GM19438 (cell line): ENCODE data around the gene ENO2.
A peak's percentile ranks its signal among the peaks of the same experiment; 100 is the strongest.

Experiments used
- ATAC-seq: cut with Tn5 transposase; IDR thresholded peaks from one replicate; pipeline ENCODE4 v1.9.1; 2021; ENCODE audit warnings: low read depth; ENCODE audit not compliant: unreplicated experiment

Gene ENO2

GRCh38 chr12:6946033-6946919, 31.9 kb downstream of the ENO2 start:
- peak; percentile 26 for ATAC-seq

- no peak for ATAC-seq
These were observed 32.6 kb downstream of the ENO2 start for GRCh38 chr12:6946920-6947374.

GRCh38 chr12:6947615-6948014, 33.2 kb downstream of the ENO2 start:
- no peak for ATAC-seq

- no peak for ATAC-seq
These were observed 34.7 kb downstream of the ENO2 start for GRCh38 chr12:6948873-6949594.

- no peak for ATAC-seq
These were observed 36.0 kb downstream of the ENO2 start for GRCh38 chr12:6950401-6950801.

- no peak for ATAC-seq
These were observed 36.6 kb downstream of the ENO2 start, which contains the start of gene PTPN6 for GRCh38 chr12:6950811-6951540. TSS of gene PTPN6 (plus strand) at chr12:6951356. CDS start at chr12:6951513, 157 bp downstream.

- ATAC-seq: no peak
These were observed 37.3 kb downstream of the ENO2 start for GRCh38 chr12:6951551-6952120.

GRCh38 chr12:6952121-6952862, 37.9 kb downstream of the ENO2 start:
- ATAC-seq: no peak

GRCh38 chr12:6952863-6953441, 38.6 kb downstream of the ENO2 start:
- ATAC-seq: no peak

GRCh38 chr12:6953442-6954315, 39.3 kb downstream of the ENO2 start:
- peak; percentile 47 for ATAC-seq

- no peak for ATAC-seq
These were observed 40.1 kb downstream of the ENO2 start for GRCh38 chr12:6954316-6955107.

GRCh38 chr12:6955108-6956020, 41.0 kb downstream of the ENO2 start:
- ATAC-seq: no peak

GRCh38 chr12:6956021-6956727, 41.8 kb downstream of the ENO2 start:
- ATAC-seq: no peak

GRCh38 chr12:6957151-6957701, 42.8 kb downstream of the ENO2 start:
- ATAC-seq: no peak

- ATAC-seq: no peak
These were observed 43.6 kb downstream of the ENO2 start for GRCh38 chr12:6957741-6958608.
